Measurements from ENCODE around the gene CCDC121.
"Not testable (repeated sequence)": the region's sequence is repeated elsewhere in the genome, so short reads cannot be mapped to it uniquely, and the experiment has no call there.

The CCDC121 gene

DNA sequence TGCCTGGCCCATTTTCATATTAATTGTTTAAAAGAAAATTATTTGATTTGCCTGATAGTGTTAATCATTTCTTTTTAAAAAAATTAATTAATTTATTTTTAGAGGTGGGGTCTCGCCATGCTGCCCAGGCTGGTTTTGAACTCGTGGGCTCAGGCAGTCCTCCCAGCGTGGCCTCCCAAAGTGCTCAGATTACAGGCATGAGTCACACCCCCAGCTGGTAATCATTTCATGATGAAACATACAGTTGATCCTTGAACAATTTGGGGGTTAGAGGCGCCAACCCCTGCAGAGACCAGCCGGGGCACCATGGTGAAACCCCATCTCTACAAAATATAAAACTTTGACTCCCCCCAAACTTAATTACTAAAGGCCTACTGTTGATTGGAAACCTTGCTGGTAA lies 8.0 kb upstream of the CCDC121 start:
- no peak for DNase-seq (ENCODE audit: low read depth)
- TF ChIP-seq, protein P1, sequence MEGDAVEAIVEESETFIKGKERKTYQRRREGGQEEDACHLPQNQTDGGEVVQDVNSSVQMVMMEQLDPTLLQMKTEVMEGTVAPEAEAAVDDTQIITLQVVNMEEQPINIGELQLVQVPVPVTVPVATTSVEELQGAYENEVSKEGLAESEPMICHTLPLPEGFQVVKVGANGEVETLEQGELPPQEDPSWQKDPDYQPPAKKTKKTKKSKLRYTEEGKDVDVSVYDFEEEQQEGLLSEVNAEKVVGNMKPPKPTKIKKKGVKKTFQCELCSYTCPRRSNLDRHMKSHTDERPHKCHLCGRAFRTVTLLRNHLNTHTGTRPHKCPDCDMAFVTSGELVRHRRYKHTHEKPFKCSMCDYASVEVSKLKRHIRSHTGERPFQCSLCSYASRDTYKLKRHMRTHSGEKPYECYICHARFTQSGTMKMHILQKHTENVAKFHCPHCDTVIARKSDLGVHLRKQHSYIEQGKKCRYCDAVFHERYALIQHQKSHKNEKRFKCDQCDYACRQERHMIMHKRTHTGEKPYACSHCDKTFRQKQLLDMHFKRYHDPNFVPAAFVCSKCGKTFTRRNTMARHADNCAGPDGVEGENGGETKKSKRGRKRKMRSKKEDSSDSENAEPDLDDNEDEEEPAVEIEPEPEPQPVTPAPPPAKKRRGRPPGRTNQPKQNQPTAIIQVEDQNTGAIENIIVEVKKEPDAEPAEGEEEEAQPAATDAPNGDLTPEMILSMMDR (conservative IDR thresholded peaks at IDR 0.05; ENCODE audit: low read depth, low read length) = no peak
- no peak overlapping the region for H3K4me3 ChIP-seq (ENCODE audit: low read length)

- no peak overlapping the region for H3K4me3 ChIP-seq (ENCODE audit: low read length)
- TF ChIP-seq, protein P1 (conservative IDR thresholded peaks at IDR 0.05; ENCODE audit: low read depth, low read length) = no peak
- no peak for DNase-seq (ENCODE audit: low read depth)
These were observed 5.5 kb upstream of the CCDC121 start for GRCh38 chr2:27634291-27634690.

DNA sequence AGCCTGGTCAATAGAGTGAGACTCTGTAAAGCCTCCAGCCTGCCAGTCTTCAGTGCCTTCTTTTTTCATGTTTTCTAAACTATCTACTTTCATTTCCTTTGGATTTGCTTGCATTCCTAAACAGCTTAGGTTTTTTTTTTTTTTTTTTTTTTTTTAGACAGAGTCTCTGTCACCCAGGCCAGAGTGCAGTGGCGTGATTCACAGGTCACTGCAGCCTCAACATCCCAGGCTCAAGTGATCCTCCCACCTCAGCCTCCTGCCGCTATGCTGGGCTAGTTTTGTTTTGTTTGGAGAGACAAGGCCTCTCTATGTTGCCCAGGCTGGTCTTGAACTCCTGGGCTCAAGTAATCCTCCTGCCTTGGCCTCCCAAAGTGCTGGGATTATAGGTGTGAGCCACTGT lies 1.4 kb upstream of the CCDC121 start:
- not testable (repeated sequence) for H3K4me3 ChIP-seq (ENCODE audit: low read length); DNase-seq (ENCODE audit: low read depth)

DNA sequence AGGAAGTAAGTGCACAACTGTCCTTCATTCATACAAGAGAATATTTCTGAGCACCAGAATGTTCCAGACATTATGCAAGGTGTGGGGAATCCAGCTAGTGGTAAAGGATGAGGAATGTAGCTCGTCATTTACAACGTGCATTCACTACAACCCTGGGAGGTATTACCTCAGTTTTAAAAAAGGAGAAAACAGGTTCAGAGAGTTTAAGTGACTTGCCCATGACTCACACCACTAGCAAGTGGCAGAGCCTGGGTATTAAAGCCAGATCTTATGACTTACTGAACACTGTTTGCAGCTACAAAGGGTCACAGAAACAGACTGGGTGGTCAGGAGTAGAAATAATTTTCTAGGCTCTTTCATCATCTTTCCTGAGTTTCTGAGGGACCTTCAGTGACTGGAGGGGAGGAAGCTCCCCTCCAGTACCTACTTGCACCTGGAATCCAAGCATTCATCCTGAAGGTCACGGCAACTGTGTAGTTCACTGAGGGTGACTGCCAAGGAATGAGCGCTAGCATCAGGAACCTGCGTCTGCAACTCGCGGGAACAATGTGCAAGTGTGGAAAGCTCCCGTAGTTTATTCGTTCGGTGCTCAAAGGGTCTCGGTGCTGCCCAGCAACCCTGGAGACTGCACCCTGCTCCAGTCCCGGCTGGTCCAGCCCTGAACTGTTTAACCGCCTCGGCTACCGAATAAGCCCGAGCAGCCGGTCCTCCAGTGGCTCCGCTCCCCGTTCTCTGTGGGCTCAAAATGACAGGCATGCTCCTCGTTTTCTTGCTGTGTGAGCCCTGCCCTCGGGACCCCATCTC lies 647 bp downstream of the CCDC121 start:
- TF ChIP-seq, protein P1 (conservative IDR thresholded peaks at IDR 0.05; ENCODE audit: low read depth, low read length) = no peak
- H3K4me3 ChIP-seq (ENCODE audit: low read length) = peak overlapping the region; percentile 99
- peak; percentile 96 for DNase-seq (ENCODE audit: low read depth)

DNA sequence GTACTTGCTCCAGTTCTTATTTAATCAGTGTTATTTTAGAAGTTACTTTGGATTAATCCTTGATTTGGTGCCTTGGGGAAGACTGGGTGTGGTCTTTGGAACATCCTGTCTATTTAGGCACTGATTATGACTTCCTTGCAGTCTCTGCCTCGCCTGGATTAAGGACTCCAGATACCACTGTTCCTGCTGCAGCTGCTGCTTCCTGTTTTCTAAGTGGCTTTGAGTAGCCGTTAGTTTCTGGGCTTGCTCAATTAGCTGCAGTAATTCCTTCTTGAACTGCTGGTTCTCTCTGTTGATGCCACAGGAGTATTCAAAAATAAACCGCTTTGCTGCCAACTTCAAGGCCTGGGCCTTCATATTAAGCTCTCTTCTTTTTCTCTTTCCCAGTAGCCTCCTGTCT lies 1.9 kb downstream of the CCDC121 start:
- not testable (repeated sequence) for H3K4me3 ChIP-seq (ENCODE audit: low read length)
- peak; percentile 35 for DNase-seq (ENCODE audit: low read depth)

GRCh38 chr2:27626323-27626722 lies 2.5 kb downstream of the CCDC121 start:
- not testable (repeated sequence) for H3K4me3 ChIP-seq (ENCODE audit: low read length); DNase-seq (ENCODE audit: low read depth)

DNA sequence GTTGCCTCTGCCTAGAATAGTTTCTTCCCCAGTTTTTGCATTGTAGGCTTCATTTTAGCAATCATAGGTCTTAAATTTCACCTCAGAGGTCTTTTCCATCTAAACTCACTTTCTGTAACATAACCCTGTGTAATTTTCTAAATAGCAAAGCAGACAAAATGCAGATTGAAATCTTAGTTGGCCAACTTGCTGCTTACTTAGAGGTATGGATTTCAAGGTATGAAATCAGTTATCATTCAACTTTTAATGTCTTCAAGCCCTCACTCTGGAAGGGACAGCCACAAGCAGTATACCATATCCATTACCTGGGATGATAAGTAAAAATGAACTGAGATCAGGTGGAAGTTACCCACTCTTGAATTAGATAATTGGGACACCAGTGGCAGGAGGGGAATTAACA lies 3.9 kb downstream of the CCDC121 start:
- TF ChIP-seq, protein P1 (conservative IDR thresholded peaks at IDR 0.05; ENCODE audit: low read depth, low read length) = no peak
- DNase-seq (ENCODE audit: low read depth) = no peak

DNA sequence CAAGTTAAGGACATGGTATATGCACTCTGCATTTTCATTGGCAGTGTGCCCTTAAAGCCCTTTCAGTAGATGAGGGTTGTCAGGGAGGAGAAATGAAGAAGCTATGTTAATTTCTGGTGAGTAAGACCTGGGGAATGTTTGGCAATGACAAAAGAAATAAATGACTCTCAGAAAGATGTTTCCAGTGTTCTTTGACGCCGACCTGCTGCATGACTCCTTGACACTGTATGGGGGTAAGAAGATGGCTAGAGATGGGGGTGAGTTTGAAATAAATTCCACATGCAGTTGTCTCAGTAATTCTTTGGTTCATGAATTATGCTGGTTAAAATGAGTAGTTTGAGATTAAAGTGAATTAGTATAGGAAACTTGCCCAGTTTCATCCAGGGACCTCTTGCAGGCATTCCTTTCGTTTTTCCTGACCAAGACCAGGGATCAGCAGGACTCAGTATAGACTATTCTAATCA lies 5.9 kb downstream of the CCDC121 start:
- no peak for DNase-seq (ENCODE audit: low read depth)
- TF ChIP-seq, protein P1 (conservative IDR thresholded peaks at IDR 0.05; ENCODE audit: low read depth, low read length) = no peak
- no peak overlapping the region for H3K4me3 ChIP-seq (ENCODE audit: low read length)

More for the DNA sequence above, 3.9 kb downstream of the CCDC121 start:
- no peak overlapping the region for H3K4me3 ChIP-seq (ENCODE audit: low read length)

Data from retinal pigment epithelial cell (primary cell).